Right lobe of liver (tissue), 6 donors: ENCODE measurements around the gene MYH15. TPM values are rescaled to one million over a fixed set of nuclear protein-coding genes. Genes with fewer than 3 reads are reported as not detected.

ENCODE experiments used
- ATAC-seq, 4 donors: fragments of 200-7000 bp; cut with Tn5 transposase; one replicate each; pipeline ENCODE4 v1.9.1; 2020; ENCODE audit warnings: mild to moderate bottlenecking in 4 of 4, moderate library complexity in 4 of 4
- DNase-seq, 3 donors: peaks; one replicate each; pipeline ENCODE4 v3.0.0-alpha.2; 2020
- H3K27ac ChIP-seq, 3 donors: fragments of 200-600 bp; one replicate each; pipeline ENCODE4 v1.8.0; 2022
- H3K27me3 ChIP-seq, 2 donors: fragments of 200-600 bp; one replicate each; pipeline ENCODE4 v1.8.0; 2022
- H3K36me3 ChIP-seq, 4 donors: fragments of 200-600 bp; sonication (generic) in 1 of 4; one replicate each; pipeline versions ENCODE4 v1.5.1 to v1.8.0; 2017 to 2022; ENCODE audit warnings: control low read depth in 1 of 4
- H3K4me1 ChIP-seq, 4 donors: fragments of 200-600 bp; sonication (generic) in 1 of 4; one replicate each; pipeline versions ENCODE4 v1.5.1 to v1.8.0; 2017 to 2022; ENCODE audit warnings: control low read depth in 1 of 4
- H3K4me3 ChIP-seq, 3 donors: fragments of 200-600 bp; one replicate each; pipeline ENCODE4 v1.8.0; 2022
- H3K9me3 ChIP-seq, 4 donors: fragments of 200-600 bp; sonication (generic) in 1 of 4; one replicate each; pipeline versions ENCODE4 v1.5.1 to v1.8.0; 2017 to 2022; ENCODE audit warnings: control low read depth in 1 of 4
- POLR2A ChIP-seq: fragments of 450-650 bp; IDR thresholded peaks from one replicate; pipeline ENCODE4 v1.6.1; 2017; ENCODE audit warnings: antibody characterized with exemption, mild to moderate bottlenecking
- WGBS: methylation state at CpG from one replicate; pipeline ENCODE4 v1.1.6; 2018; ENCODE audit warnings: low coverage, low lambda C conversion rate; ENCODE audit not compliant: insufficient coverage; ENCODE audit errors: missing lambda C conversion rate; 5-methylcytosine and 5-hydroxymethylcytosine counted together
- intact Hi-C, 2 donors: fragments of 100-400 bp; cut with DNase I; formaldehyde crosslinking; loops; one replicate each; pipeline versions ENCODE4 v1.11.2 to v1.14.1; 2022
- total RNA-seq, 6 experiments: library from RNA; depleted of rRNA in 2 of 6; stranded (reverse); fragments of >200 nt in 2 of 6; fragmentation: NEBNext Ultra II Directional in 3 of 6; extraction: Animal tissue kit (Norgen Biotek cat#: 25700) in 3 of 6; gene quantifications; one replicate each; pipeline versions ENCODE4 v1.1.0 to v1.2.4, GENCODE V29; 2016 to 2023
- TF ChIP-seq, protein P1 (sequence below), 4 donors: fragments of 200-600 bp in 3 of 4; fragments of 450-650 bp in 1 of 4; IDR thresholded peaks; one replicate each; pipeline versions ENCODE4 v1.5.1 to v1.8.0; 2016 to 2022; ENCODE audit warnings: antibody characterized with exemption in 4 of 4, mild to moderate bottlenecking in 2 of 4
- donor health status: DM: no; HTN: yes; CAD: no.
- donor health status: DM: no; HTN: no; CAD: no.
- donor health status: DM: no; HTN: no; CAD: no.
- donor health status: DM: no; HTN: yes; CAD: no.
- donor health status: DM: no; HTN: yes; CAD: no.

The MYH15 gene
- total RNA-seq, 6 experiments from 2014 or later, result not detected

- 43% methylated on average over 4 of the region's 4 CpGs for WGBS
- intact Hi-C loops, result no loop called here
Observed at GRCh38 chr3:108468577-108468976, 41.8 kb downstream of the MYH15 start.

GRCh38 chr3:108462899-108463298 is 47.5 kb downstream of the MYH15 start:
- intact Hi-C loops, result no loop called here
- no peak overlapping the region for H3K4me3 ChIP-seq
- no peaks in the 10 kb centered on the region for H3K9me3 ChIP-seq
- no peak for DNase-seq
- 74% methylated on average over 2 of the region's 2 CpGs for WGBS
- no peaks in the 10 kb centered on the region for H3K36me3 ChIP-seq
- no peak overlapping the region for H3K27ac ChIP-seq
- no peaks in the 10 kb centered on the region for H3K27me3 ChIP-seq
- no peaks in the 10 kb centered on the region for H3K4me1 ChIP-seq
- no peak for ATAC-seq
- TF ChIP-seq, protein P1, sequence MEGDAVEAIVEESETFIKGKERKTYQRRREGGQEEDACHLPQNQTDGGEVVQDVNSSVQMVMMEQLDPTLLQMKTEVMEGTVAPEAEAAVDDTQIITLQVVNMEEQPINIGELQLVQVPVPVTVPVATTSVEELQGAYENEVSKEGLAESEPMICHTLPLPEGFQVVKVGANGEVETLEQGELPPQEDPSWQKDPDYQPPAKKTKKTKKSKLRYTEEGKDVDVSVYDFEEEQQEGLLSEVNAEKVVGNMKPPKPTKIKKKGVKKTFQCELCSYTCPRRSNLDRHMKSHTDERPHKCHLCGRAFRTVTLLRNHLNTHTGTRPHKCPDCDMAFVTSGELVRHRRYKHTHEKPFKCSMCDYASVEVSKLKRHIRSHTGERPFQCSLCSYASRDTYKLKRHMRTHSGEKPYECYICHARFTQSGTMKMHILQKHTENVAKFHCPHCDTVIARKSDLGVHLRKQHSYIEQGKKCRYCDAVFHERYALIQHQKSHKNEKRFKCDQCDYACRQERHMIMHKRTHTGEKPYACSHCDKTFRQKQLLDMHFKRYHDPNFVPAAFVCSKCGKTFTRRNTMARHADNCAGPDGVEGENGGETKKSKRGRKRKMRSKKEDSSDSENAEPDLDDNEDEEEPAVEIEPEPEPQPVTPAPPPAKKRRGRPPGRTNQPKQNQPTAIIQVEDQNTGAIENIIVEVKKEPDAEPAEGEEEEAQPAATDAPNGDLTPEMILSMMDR (IDR thresholded peaks at IDR 0.05), result no peak
- TF ChIP-seq POLR2A, result no peak

More at GRCh38 chr3:108468577-108468976, 41.8 kb downstream of the MYH15 start:
- no peak for TF ChIP-seq POLR2A
- TF ChIP-seq, protein P1 (IDR thresholded peaks at IDR 0.05), result no peak
- Histone ChIP-seq H3K9me3 (no peaks in the 10 kb centered on the region), H3K4me1 (no peaks in the 10 kb centered on the region), H3K4me3 (no peak overlapping the region), H3K27ac (no peak overlapping the region), H3K36me3 (no peaks in the 10 kb centered on the region), H3K27me3 (no peaks in the 10 kb centered on the region)
- DNase-seq (no peak), ATAC-seq (no peak)

GRCh38 chr3:108461661-108462111 is 48.7 kb downstream of the MYH15 start:
- Histone ChIP-seq H3K27ac (no peak overlapping the region), H3K9me3 (no peaks in the 10 kb centered on the region), H3K4me1 (no peaks in the 10 kb centered on the region), H3K36me3 (no peaks in the 10 kb centered on the region), H3K27me3 (no peaks in the 10 kb centered on the region), H3K4me3 (no peak overlapping the region)
- ATAC-seq, result no peak
- no peak for DNase-seq
- TF ChIP-seq POLR2A, result no peak
- intact Hi-C loops, result no loop called here
- 57% methylated on average over 5 of the region's 5 CpGs for WGBS

DNA sequence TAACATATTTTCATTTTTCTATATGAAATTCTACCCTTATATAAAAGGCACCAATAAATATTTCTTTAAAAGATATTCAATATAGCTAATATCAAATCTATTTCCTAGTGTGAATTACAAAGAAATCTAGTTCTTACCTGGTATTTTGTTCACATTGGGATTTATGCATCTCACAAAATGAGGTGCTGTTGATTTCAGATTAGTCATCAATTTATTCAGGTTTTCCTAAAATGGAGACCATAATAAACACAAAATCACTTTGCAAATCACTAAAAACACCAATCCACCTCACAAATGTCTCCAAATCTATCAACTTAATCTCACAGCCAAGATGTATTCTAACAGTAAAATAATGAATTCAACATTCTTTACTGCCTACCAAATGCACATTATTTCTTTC is 51.2 kb downstream of the MYH15 start:
- intact Hi-C loops, result no loop called here
- H3K27ac ChIP-seq, result no peak overlapping the region

GRCh38 chr3:108455212-108455705 is 55.1 kb downstream of the MYH15 start:
- ATAC-seq (no peak), DNase-seq (no peak)
- H3K9me3 ChIP-seq, result no peaks in the 10 kb centered on the region
- 46% methylated on average over 2 of the region's 2 CpGs for WGBS
- H3K27ac ChIP-seq, result no peak overlapping the region
- no peaks in the 10 kb centered on the region for H3K27me3 ChIP-seq
- intact Hi-C loops, result no loop called here
- no peak for TF ChIP-seq POLR2A
- TF ChIP-seq, protein P1 (IDR thresholded peaks at IDR 0.05), result no peak
- no peaks in the 10 kb centered on the region for H3K36me3 ChIP-seq
- H3K4me3 ChIP-seq, result no peak overlapping the region
- no peaks in the 10 kb centered on the region for H3K4me1 ChIP-seq

More for the DNA sequence above, 51.2 kb downstream of the MYH15 start:
- Histone ChIP-seq H3K9me3 (no peaks in the 10 kb centered on the region), H3K4me1 (no peaks in the 10 kb centered on the region), H3K36me3 (no peaks in the 10 kb centered on the region), H3K27me3 (no peaks in the 10 kb centered on the region), H3K4me3 (no peak overlapping the region)
- TF ChIP-seq, protein P1 (IDR thresholded peaks at IDR 0.05), result no peak
- TF ChIP-seq POLR2A, result no peak
- DNase-seq (no peak), ATAC-seq (no peak)
